ENCODE results near the gene SEL1L.
"Not testable (repeated sequence)": the region's sequence is repeated elsewhere in the genome, so short reads cannot be mapped to it uniquely, and the experiment has no call there.

The SEL1L gene

GRCh38 chr14:81474148-81474492, 59.5 kb downstream of the SEL1L start:
- DNase-seq (ENCODE audit: low read depth in 2 of 2) = no peak

- no peak for DNase-seq (ENCODE audit: low read depth in 2 of 2)
Measured at GRCh38 chr14:81473456-81474147, 60.1 kb downstream of the SEL1L start.

- DNase-seq (ENCODE audit: low read depth in 2 of 2) = no peak
Measured at GRCh38 chr14:81472096-81472800, 61.4 kb downstream of the SEL1L start.

GRCh38 chr14:81471062-81471461, 62.6 kb downstream of the SEL1L start:
- peak in 1 of 2 donors; percentile 25 for DNase-seq (ENCODE audit: low read depth in 2 of 2)

GRCh38 chr14:81470557-81470826, 63.2 kb downstream of the SEL1L start:
- not testable (repeated sequence) for DNase-seq (ENCODE audit: low read depth in 2 of 2)

- no peak for DNase-seq (ENCODE audit: low read depth in 2 of 2)
Measured at GRCh38 chr14:81466854-81467253, 66.8 kb downstream of the SEL1L start.

- no peak for DNase-seq (ENCODE audit: low read depth in 2 of 2)
Measured at GRCh38 chr14:81465507-81466228, 68.0 kb downstream of the SEL1L start.

GRCh38 chr14:81465003-81465392, 68.7 kb downstream of the SEL1L start:
- DNase-seq (ENCODE audit: low read depth in 2 of 2) = not testable (repeated sequence)

DNA sequence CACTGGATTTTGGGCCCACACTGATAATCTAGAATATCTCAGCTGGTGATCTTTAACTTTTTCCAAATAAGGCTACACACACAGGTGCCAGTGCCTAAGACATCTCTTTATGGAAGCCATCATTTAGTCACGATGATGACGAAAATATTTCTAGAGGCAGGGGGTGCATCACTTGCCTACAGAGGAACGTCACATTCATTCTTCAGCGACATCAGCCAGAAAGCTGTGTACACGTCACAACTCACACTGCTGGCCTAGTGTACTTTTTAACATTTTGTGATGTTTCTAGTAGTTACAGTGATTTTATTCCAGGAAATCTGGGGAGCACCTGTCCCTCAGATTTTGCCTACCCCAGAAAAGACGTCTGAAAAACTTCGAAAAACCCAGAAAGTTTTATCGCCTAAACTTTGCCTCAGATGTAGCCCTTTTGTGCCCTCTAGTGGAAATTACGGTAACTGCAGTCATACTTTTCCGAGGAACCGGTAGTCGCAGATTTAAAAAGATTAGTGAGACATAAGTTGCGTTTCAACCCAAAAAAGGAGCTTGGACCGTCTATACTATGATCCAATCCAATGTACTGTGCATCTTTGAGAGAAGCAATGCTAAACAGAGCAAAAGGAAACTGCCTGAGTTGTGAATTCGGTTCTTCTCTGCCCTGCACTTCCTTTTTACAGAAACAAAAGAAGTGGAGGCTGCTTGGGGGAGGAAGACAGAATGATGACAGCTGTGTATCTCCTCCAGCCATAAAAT, 69.2 kb downstream of the SEL1L start:
- no peak for DNase-seq (ENCODE audit: low read depth in 2 of 2)

GRCh38 chr14:81462356-81462755, 71.3 kb downstream of the SEL1L start:
- DNase-seq (ENCODE audit: low read depth in 2 of 2) = not testable (repeated sequence)

DNA sequence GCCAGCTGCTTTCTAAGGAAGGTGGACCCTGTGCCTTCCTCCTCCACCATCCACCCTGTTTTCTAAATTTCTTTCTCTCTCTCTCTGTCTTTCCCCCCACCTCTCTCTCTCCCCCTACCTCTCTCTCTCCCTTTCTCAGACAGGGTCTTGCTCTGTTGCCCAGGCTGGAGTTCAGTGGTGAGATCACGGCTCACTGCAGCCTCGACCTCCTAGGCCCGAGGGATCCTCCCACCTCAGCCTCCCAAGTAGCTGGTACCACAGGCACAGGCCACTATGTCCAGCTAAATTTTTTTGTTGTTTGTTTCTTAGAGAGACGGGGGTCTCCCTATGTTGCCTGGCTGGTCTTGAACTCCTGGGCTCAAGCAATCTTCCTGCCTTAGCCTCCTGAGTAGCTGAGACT, 73.7 kb downstream of the SEL1L start:
- DNase-seq (ENCODE audit: low read depth in 2 of 2) = no peak

GRCh38 chr14:81458352-81458751, 75.3 kb downstream of the SEL1L start:
- no peak for DNase-seq (ENCODE audit: low read depth in 2 of 2)

GRCh38 chr14:81455390-81455789, 78.3 kb downstream of the SEL1L start:
- no peak for DNase-seq (ENCODE audit: low read depth in 2 of 2)

- no peak for DNase-seq (ENCODE audit: low read depth in 2 of 2)
Measured at GRCh38 chr14:81454572-81455218, 79.0 kb downstream of the SEL1L start.

GRCh38 chr14:81453166-81453766, 80.4 kb downstream of the SEL1L start:
- DNase-seq (ENCODE audit: low read depth in 2 of 2) = no peak

- no peak for DNase-seq (ENCODE audit: low read depth in 2 of 2)
Measured at GRCh38 chr14:81452341-81453133, 81.1 kb downstream of the SEL1L start.

GRCh38 chr14:81450976-81451375, 82.7 kb downstream of the SEL1L start:
- no peak for DNase-seq (ENCODE audit: low read depth in 2 of 2)

GRCh38 chr14:81450100-81450531, 83.5 kb downstream of the SEL1L start:
- DNase-seq (ENCODE audit: low read depth in 2 of 2) = no peak

DNA sequence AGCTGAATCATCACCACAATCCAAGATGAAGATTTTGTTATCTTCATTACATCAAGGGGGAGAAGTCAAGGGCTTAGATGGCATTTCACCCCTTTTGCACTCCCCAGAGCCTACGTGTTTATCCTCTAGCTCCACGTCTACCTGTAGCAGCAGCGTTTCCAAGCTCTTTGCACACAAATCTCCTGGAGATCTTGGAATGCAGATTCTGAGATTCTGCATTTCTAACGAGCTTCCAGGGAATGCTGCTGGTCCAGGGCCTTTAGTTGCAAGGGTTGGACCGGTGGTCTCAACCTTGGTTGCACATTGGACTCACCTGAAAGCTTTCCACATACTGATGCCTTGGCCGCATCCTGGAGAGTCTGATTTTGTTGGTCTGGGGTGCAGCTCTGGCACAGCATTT, 84.1 kb downstream of the SEL1L start:
- no peak for DNase-seq (ENCODE audit: low read depth in 2 of 2)

GRCh38 chr14:81449114-81449513, 84.5 kb downstream of the SEL1L start:
- DNase-seq (ENCODE audit: low read depth in 2 of 2) = no peak

Data from stimulated activated CD8-positive, alpha-beta memory T cell treated with anti-CD3 and anti-CD28 coated beads, Interleukin-15, amount 100 ng/mL, for 48 hours (primary cell).